ENCODE measurements around the gene LRRC55. TPM values are rescaled to one million over a fixed set of nuclear protein-coding genes. Genes with fewer than 3 reads are reported as not detected.

LRRC55 gene
- polyA plus RNA-seq, 1 donor (not counting 4 experiments of a cell fraction or from before 2014, with no cell fraction given) = not detected

GRCh38 chr11:57175478-57175877, 6.3 kb upstream of the LRRC55 start:
- Histone ChIP-seq H3K27me3 (ENCODE audit: control insufficient read depth, extremely low read depth, insufficient read depth, low read length) (peaks cover 16% of the 10 kb centered on the region), H3K9me3 (ENCODE audit: control insufficient read depth, low read depth, low read length) (no peaks in the 10 kb centered on the region), H2AFZ (ENCODE audit: control insufficient read depth, low read length) (no peak overlapping the region), H3K4me2 (ENCODE audit: control insufficient read depth, extremely low read depth, insufficient read depth, low read depth, low read length) (no peak overlapping the region), H3K27ac (ENCODE audit: control insufficient read depth, insufficient read depth, low read length) (no peak overlapping the region), H3K36me3 (ENCODE audit: control insufficient read depth in 2 of 2, extremely low read depth in 1 of 2, insufficient read depth in 2 of 2, low read length in 2 of 2) (no peaks in the 10 kb centered on the region), H3K79me2 (ENCODE audit: control insufficient read depth, insufficient read depth, low read length) (no peaks in the 10 kb centered on the region), H4K20me1 (ENCODE audit: control insufficient read depth, extremely low read depth, insufficient read depth, low read length) (no peaks in the 10 kb centered on the region), H3K4me1 (ENCODE audit: control insufficient read depth, extremely low read depth, insufficient read depth, low read length) (no peaks in the 10 kb centered on the region), H3K9ac (ENCODE audit: control insufficient read depth, extremely low read depth, insufficient read depth, low read length) (no peak overlapping the region), H3K9me1 (ENCODE audit: control insufficient read depth, extremely low read depth, insufficient read depth, low read length) (no peaks in the 10 kb centered on the region), H3K4me3 (ENCODE audit: control insufficient read depth in 2 of 3, extremely low read depth in 1 of 3, insufficient read depth in 2 of 3, low read depth in 1 of 3, low read length in 3 of 3) (no peak overlapping the region)
- no peak for TF ChIP-seq EZH2 (IDR thresholded peaks at IDR 0.05; ENCODE audit: low read length)
- DNase-seq (ENCODE audit: low read depth, low spot score) = no peak
- dilution Hi-C loops (cut with MboI; ENCODE audit: extremely low pct_ligation_motif_present, low sequenced_read_pairs) = no loop called here
- FAIRE-seq = no peak

GRCh38 chr11:57178334-57178733, 3.4 kb upstream of the LRRC55 start:
- DNase-seq (ENCODE audit: low read depth, low spot score) (no peak), FAIRE-seq (no peak)
- Histone ChIP-seq H3K4me3 (ENCODE audit: control insufficient read depth in 2 of 3, extremely low read depth in 1 of 3, insufficient read depth in 2 of 3, low read depth in 1 of 3, low read length in 3 of 3) (no peak overlapping the region), H3K79me2 (ENCODE audit: control insufficient read depth, insufficient read depth, low read length) (no peaks in the 10 kb centered on the region), H3K9me3 (ENCODE audit: control insufficient read depth, low read depth, low read length) (no peaks in the 10 kb centered on the region), H3K9ac (ENCODE audit: control insufficient read depth, extremely low read depth, insufficient read depth, low read length) (no peak overlapping the region), H3K4me1 (ENCODE audit: control insufficient read depth, extremely low read depth, insufficient read depth, low read length) (no peaks in the 10 kb centered on the region), H3K27ac (ENCODE audit: control insufficient read depth, insufficient read depth, low read length) (no peak overlapping the region), H3K4me2 (ENCODE audit: control insufficient read depth, extremely low read depth, insufficient read depth, low read depth, low read length) (no peak overlapping the region), H3K27me3 (ENCODE audit: control insufficient read depth, extremely low read depth, insufficient read depth, low read length) (peaks cover 39% of the 10 kb centered on the region), H3K9me1 (ENCODE audit: control insufficient read depth, extremely low read depth, insufficient read depth, low read length) (no peaks in the 10 kb centered on the region), H4K20me1 (ENCODE audit: control insufficient read depth, extremely low read depth, insufficient read depth, low read length) (no peaks in the 10 kb centered on the region), H3K36me3 (ENCODE audit: control insufficient read depth in 2 of 2, extremely low read depth in 1 of 2, insufficient read depth in 2 of 2, low read length in 2 of 2) (no peaks in the 10 kb centered on the region), H2AFZ (ENCODE audit: control insufficient read depth, low read length) (no peak overlapping the region)
- dilution Hi-C loops (cut with MboI; ENCODE audit: extremely low pct_ligation_motif_present, low sequenced_read_pairs) = no loop called here
- TF ChIP-seq CTCF (optimal IDR thresholded peaks at IDR 0.05 in 1 of 3, IDR thresholded peaks at IDR 0.05 in 1 of 3, conservative IDR thresholded peaks at IDR 0.05 in 1 of 3; ENCODE audit: extremely low read depth in 1 of 3, insufficient read depth in 2 of 3, low read length in 3 of 3) = no peak
- TF ChIP-seq EZH2 (IDR thresholded peaks at IDR 0.05; ENCODE audit: low read length) = no peak

- DNase-seq (ENCODE audit: low read depth, low spot score) (no peak), FAIRE-seq (no peak)
- Histone ChIP-seq H3K9ac (ENCODE audit: control insufficient read depth, extremely low read depth, insufficient read depth, low read length) (no peak overlapping the region), H3K4me2 (ENCODE audit: control insufficient read depth, extremely low read depth, insufficient read depth, low read depth, low read length) (no peak overlapping the region), H3K9me1 (ENCODE audit: control insufficient read depth, extremely low read depth, insufficient read depth, low read length) (no peaks in the 10 kb centered on the region), H3K36me3 (ENCODE audit: control insufficient read depth in 2 of 2, extremely low read depth in 1 of 2, insufficient read depth in 2 of 2, low read length in 2 of 2) (no peaks in the 10 kb centered on the region), H3K9me3 (ENCODE audit: control insufficient read depth, low read depth, low read length) (no peaks in the 10 kb centered on the region), H4K20me1 (ENCODE audit: control insufficient read depth, extremely low read depth, insufficient read depth, low read length) (no peaks in the 10 kb centered on the region), H3K79me2 (ENCODE audit: control insufficient read depth, insufficient read depth, low read length) (no peaks in the 10 kb centered on the region), H3K27ac (ENCODE audit: control insufficient read depth, insufficient read depth, low read length) (no peak overlapping the region), H3K4me3 (ENCODE audit: control insufficient read depth in 2 of 3, extremely low read depth in 1 of 3, insufficient read depth in 2 of 3, low read depth in 1 of 3, low read length in 3 of 3) (no peak overlapping the region), H3K27me3 (ENCODE audit: control insufficient read depth, extremely low read depth, insufficient read depth, low read length) (peaks cover 46% of the 10 kb centered on the region), H3K4me1 (ENCODE audit: control insufficient read depth, extremely low read depth, insufficient read depth, low read length) (no peaks in the 10 kb centered on the region), H2AFZ (ENCODE audit: control insufficient read depth, low read length) (no peak overlapping the region)
- dilution Hi-C loops (cut with MboI; ENCODE audit: extremely low pct_ligation_motif_present, low sequenced_read_pairs) = no loop called here
- TF ChIP-seq EZH2 (IDR thresholded peaks at IDR 0.05; ENCODE audit: low read length) (no peak), CTCF (optimal IDR thresholded peaks at IDR 0.05 in 1 of 3, IDR thresholded peaks at IDR 0.05 in 1 of 3, conservative IDR thresholded peaks at IDR 0.05 in 1 of 3; ENCODE audit: extremely low read depth in 1 of 3, insufficient read depth in 2 of 3, low read length in 3 of 3) (no peak)
Observed at GRCh38 chr11:57179681-57180080, 2.1 kb upstream of the LRRC55 start.

Measured in keratinocyte (primary cell).